Endometrial microvascular endothelial cells (primary cell): ENCODE results near the gene STON2. TPM values are rescaled to one million over a fixed set of nuclear protein-coding genes. Genes with fewer than 3 reads are reported as not detected.

Source experiments
- in situ Hi-C: cut with HindIII; loops from 2 replicates; pipeline ENCODE4 v1.10.0; 2017; ENCODE audit warnings: low sequenced_read_pairs, low pct_unique_long_range_greater_than_20kb; ENCODE audit errors: inconsistent ontology term
- total RNA-seq: library from RNA; depleted of rRNA; stranded (reverse); fragments of >200 nt; gene quantifications from one replicate; pipeline ENCODE4 v1.2.3, GENCODE V29; 2015; ENCODE audit errors: inconsistent ontology term

The STON2 gene
- total RNA-seq, 1 donor from 2014 or later: not detected

- in situ Hi-C loops: no loop called here
Measured at GRCh38 chr14:81423504-81423903, 23.4 kb upstream of the STON2 start.

DNA sequence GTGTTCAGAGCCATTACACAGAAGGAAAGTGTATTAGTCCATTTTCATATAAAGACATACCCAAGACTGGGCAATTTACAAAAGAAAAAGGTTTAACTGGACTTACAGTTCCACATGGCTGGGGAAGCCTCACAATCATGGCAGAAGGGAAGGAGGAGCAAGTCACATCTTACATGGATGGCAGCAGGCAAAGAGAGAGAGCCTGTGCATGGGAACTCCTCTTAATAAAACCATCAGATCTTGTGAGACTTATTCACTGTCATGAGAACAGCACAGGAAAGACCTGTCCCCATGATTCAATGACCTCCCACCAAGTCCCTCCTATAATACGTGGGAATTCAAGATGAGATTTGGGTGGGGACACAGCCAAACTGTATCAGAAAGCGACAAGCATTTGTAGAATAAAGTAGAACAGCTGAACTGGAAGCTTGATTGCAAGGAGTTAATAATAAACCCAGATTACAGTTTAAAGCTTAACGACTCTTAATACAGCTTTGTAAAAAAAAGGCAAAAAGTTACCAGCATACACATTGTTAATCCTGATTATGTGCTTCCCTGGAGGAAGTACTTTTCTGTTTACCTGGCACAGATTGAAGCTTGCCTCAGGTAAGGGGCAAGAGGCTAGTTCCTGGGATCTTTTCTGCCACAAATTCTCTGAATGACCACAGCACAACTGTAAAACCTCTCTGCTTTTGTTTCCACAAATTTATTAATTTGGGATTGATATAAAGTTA is 18.1 kb upstream of the STON2 start:
- in situ Hi-C loops: no loop called here

DNA sequence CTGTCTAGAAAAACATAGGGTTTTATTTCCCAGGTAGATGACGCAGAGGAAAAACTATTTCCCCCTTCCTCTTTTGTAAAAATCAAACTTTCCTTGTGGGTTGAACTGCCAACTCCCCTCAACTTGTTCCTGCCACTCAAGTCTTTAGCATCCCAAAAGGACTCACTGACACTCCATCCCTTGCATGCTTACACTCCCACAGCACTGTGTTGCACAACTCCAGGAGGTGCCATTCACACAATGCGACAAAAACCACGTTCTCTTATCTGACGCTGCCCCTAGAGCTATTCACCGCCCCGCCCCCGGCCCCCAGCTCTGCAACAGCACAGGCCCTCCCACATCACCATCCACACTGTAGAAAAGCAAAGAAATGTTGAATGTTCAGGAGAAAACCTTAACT is 16.9 kb upstream of the STON2 start:
- in situ Hi-C loops: no loop called here

DNA sequence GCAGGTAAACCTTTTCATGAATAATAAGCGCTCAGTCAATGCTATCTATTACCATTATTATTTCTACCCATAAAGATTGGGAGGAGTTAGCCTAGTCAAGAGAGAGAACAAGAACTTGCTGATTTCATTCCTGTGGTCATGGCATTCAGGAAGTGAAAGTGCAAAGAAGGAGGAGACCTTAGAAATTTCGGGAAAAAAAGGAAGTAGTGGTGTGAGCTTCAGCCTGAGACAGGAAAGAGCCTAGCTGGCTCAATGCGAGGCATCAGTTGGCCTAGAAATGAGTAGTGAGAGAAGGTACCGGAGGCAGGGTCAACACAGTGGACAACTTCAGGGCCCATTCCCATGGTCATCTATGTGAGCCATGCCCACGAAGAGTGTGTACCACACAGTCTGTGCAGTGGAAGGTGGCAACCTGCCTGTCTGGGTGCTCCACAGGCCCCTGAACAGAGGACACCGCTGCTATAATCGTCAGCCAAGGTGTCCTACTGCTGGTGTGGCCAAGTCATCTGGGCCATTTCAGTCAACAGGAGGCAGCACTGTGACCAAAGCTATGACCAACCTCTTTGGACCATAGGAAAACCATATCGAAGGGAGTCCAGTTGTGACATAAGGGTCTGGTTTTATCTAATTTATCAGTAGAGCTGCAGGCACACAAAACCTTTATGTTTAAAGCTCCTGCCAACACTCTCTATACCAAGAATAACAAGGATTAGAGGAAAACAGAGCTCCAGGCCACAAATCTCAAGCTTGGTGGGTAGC is 16.2 kb upstream of the STON2 start:
- in situ Hi-C loops: no loop called here

DNA sequence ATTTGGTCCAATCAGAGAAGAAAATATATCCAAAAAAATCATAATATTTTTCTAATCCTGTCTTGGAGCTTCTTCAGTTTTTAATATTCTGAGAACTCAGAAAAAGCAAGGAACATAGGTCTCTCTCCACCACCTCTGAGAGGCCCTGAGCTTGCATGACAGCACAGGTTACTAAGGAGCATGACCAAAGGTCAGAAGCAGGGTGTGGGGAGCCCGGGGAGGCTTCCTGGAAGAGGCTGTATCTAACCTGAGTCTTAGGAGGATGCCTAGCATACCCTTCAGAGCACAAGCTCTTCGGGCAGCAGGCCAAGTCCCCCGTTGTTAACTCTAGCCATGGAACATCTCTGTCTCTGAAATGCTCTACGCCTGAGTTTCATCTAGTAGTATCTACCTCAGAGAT is 15.7 kb upstream of the STON2 start:
- in situ Hi-C loops: no loop called here

DNA sequence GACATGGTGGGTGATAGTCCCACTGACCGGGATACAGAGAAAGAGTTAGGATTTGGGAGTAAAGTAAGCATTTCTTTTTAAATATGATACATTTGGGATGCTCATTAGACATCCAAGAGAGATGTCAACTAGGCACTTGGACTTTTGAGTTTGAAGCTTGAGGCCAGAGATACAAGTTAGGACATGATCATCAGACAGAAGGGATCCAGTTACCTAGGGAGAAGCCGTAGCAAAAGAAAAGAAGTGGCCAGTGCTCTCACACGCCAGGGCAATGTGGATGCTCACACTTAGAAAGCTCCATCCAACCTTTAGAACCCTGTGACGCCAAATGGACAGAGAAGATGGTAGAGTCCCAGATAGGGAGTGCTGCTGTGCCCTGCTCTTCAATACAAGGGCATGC is 14.0 kb upstream of the STON2 start:
- in situ Hi-C loops: no loop called here

GRCh38 chr14:81412779-81413178 is 12.7 kb upstream of the STON2 start:
- in situ Hi-C loops: no loop called here

- in situ Hi-C loops: no loop called here
Measured at GRCh38 chr14:81408595-81408994, 8.5 kb upstream of the STON2 start.

DNA sequence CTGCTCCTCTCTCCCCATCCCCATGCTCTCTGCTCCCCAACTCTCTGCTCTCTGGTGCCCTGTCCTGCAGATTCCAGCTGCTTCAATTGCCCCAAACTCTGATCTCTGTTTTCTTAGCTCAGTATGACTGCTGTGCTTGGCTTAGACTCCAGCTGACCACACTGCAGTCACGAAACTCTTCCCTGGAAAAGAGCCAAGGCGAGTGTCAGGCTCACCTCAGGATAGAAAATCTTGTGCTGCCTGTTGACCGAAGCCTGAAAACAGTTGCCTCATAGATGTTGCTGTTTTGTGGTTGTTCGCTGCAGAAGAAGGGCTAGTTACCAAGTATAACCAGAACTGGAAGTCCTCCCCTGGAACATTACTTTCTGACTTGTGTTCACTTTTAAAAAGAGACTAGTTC is 6.7 kb upstream of the STON2 start:
- in situ Hi-C loops: no loop called here

GRCh38 chr14:81402123-81402495 is 2.0 kb upstream of the STON2 start:
- in situ Hi-C loops: no loop called here

DNA sequence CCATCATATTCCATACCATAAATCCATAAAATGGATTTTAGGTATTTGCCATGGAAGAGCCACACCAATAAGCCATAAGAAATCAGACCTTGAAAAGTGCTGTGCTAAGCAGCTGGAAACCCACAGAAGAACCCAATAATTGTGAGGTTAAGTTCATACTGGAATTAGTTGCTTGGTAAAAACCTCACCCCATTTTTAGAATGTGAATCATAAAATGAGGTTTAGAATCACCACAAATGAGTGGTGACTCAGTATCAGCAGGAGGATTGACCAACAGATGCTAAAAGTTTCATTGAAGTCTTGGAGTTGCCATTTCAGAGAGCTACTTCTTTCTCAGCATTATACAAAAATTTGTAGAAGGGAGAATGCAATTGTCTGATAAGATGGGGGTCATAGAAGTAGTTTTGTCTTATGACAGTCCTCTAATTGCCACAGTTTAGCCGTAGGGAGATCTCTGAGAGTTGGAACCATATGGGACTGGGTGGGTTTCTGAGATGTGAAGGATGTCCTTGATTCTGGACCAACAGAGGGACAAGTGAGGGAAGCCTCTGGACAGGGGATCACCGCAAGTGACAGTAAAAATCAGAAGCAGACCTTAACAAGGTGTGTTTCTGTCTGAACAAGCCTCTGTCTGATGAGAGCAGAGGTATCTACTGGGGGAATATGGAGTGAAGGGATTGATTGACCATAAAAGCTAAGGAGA is 1.4 kb upstream of the STON2 start:
- in situ Hi-C loops: no loop called here

- in situ Hi-C loops: no loop called here
Measured at GRCh38 chr14:81400852-81401251, 728 bp upstream of the STON2 start.

- in situ Hi-C loops: no loop called here
Measured at GRCh38 chr14:81398196-81398891, 1.8 kb downstream of the STON2 start.

DNA sequence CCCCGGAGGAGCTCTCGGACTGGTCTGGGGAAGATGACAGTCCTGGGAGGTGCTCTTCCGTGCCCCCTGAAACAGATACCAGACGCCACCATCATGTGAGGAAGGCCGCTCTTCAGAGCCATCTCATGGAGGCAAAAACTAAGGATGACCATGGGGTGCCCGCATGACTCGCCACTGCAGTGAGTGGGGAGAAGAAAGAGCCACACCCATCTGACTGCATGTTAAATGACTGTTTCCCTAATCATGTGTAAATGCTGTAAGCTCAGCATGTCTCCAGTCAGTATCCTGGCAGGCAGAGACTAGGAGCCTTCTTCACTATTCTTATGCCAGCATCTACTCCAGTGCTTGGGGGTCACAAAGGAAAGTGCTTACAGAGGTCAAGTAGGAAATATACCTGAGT is 4.0 kb downstream of the STON2 start:
- in situ Hi-C loops: no loop called here

DNA sequence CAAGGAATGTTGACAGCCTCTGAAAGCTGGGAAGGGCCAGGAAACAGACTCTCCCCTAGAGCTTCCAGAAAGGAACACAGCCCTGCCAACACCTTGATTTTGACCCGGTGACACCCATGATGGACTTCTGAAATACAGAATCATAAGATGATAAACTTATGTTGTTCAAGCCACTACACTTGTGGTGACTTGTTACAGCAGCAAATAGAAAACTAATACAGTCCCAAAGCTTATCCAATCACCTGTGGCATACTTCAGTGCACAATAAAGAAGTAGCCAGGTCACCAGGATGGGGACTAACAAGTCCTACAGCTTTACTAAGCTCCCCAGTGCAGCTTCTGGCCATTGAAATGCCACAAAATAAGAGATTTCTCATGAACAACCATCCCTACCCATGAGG is 5.4 kb downstream of the STON2 start:
- in situ Hi-C loops: no loop called here

DNA sequence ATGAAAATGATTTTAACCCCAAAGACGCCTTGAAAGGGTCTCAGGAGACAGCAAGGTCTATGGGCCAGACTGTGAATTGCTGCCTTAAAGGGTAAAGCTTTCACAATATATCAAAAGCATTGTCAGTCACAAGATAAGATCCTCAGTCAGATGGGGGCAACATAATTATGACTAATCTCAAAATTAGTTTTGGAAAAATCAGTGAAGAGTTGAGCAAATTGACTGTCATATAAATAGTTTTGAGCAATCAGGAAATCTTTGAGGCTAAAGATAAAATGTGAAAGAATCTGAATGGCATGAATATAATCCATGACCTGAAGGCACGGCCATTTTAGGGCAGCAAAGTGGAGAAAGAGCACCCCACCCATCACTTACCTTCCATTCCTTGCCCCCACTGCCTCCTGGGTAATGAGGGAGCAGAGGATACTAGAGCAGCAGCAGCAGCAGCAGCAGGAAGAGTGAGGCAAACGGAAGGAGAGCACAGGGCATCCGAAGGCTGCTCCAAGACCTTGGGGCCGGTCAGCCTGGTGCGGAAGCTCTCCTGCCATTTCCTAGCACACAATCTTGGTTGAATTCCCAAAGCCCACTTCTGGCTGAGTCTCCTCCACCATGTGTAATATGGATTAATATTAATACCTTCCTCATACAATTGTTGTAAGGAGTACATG is 7.0 kb downstream of the STON2 start:
- in situ Hi-C loops: no loop called here

GRCh38 chr14:81392052-81392451 is 8.1 kb downstream of the STON2 start:
- in situ Hi-C loops: no loop called here

- in situ Hi-C loops: no loop called here
Measured at GRCh38 chr14:81390696-81391095, 9.4 kb downstream of the STON2 start.

DNA sequence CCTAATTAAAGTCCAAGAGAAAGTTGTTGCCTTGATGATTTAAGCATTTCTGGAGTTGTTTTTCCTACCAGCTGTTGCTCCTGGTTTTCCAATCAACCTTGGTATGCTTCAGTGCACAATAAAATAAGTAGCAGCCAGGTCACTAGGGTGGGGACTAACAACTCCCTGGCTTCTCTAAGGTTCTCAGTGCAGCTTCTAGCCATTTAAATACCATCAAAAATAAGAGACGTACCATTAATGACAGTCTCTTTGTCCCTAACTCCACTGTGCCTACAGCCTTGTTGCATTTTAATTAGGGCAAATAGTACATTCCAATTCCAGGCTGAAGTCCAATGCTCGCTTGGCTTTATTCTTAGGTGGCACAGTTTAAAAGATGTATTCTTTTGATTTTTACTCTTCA is 11.8 kb downstream of the STON2 start:
- in situ Hi-C loops: no loop called here
